ENCODE measurements around the gene CAMK2A. TPM values are rescaled to one million over a fixed set of nuclear protein-coding genes. Genes with fewer than 3 reads are reported as not detected.

Gene CAMK2A
- total RNA-seq, 1 experiment from 2014 or later: not detected

GRCh38 chr5:150190987-150191386 is 98.6 kb downstream of the CAMK2A start:
- CTCF ChIA-PET: interaction anchor here (0.6 kb wide), 1 partner anchor 8 kb away, joined by 3 read pairs; no protein-coding TSS in a partner anchor
- no peak for TF ChIP-seq CTCF (IDR thresholded peaks at IDR 0.05; ENCODE audit: unreplicated experiment)
- intact Hi-C loops (cut with micrococcal nuclease; ENCODE audit: unreplicated experiment): no loop called here
- Mint-ChIP-seq H3K27ac (ENCODE audit: unreplicated experiment) (no peak overlapping the region), H3K4me1 (ENCODE audit: low read depth, unreplicated experiment) (no peaks in the 10 kb centered on the region), H3K9me3 (ENCODE audit: low read depth, unreplicated experiment) (no peaks in the 10 kb centered on the region), H3K4me3 (ENCODE audit: low read depth, unreplicated experiment) (no peak overlapping the region), H3K36me3 (ENCODE audit: insufficient read depth, unreplicated experiment) (no peaks in the 10 kb centered on the region), H3K27me3 (ENCODE audit: unreplicated experiment) (peaks cover 97% of the 10 kb centered on the region)
- DNase-seq: no peak
- no TSS peak for BruUV-seq (replicated peaks)

GRCh38 chr5:150190503-150190979 is 99.0 kb downstream of the CAMK2A start:
- no peaks in the 10 kb centered on the region for H3K9me3 Mint-ChIP-seq (ENCODE audit: low read depth, unreplicated experiment)
- no peaks in the 10 kb centered on the region for H3K36me3 Mint-ChIP-seq (ENCODE audit: insufficient read depth, unreplicated experiment)
- H3K4me3 Mint-ChIP-seq (ENCODE audit: low read depth, unreplicated experiment): no peak overlapping the region
- intact Hi-C loops (cut with micrococcal nuclease; ENCODE audit: unreplicated experiment): no loop called here
- peaks cover 97% of the 10 kb centered on the region for H3K27me3 Mint-ChIP-seq (ENCODE audit: unreplicated experiment)
- no peak for DNase-seq
- H3K4me1 Mint-ChIP-seq (ENCODE audit: low read depth, unreplicated experiment): no peaks in the 10 kb centered on the region
- TF ChIP-seq CTCF (IDR thresholded peaks at IDR 0.05; ENCODE audit: unreplicated experiment): no peak
- no peak overlapping the region for H3K27ac Mint-ChIP-seq (ENCODE audit: unreplicated experiment)
- BruUV-seq (replicated peaks): no TSS peak
- CTCF ChIA-PET: interaction anchor here (0.6 kb wide), 1 partner anchor 9 kb away, joined by 3 read pairs; no protein-coding TSS in a partner anchor

- no peak for TF ChIP-seq CTCF (IDR thresholded peaks at IDR 0.05; ENCODE audit: unreplicated experiment)
- no peaks in the 10 kb centered on the region for H3K4me1 Mint-ChIP-seq (ENCODE audit: low read depth, unreplicated experiment)
These were observed 99.7 kb downstream of the CAMK2A start, which contains the start of gene SLC6A7 for GRCh38 chr5:150189728-150190502. TSS of gene SLC6A7 (plus strand) at chr5:150190062. CDS start at chr5:150190328, 266 bp downstream.

GRCh38 chr5:150189326-150189725 is 100.2 kb downstream of the CAMK2A start:
- CTCF ChIA-PET: no interaction called here
- intact Hi-C loops (cut with micrococcal nuclease; ENCODE audit: unreplicated experiment): no loop called here
- no peak for DNase-seq
- no peak overlapping the region for H3K4me3 Mint-ChIP-seq (ENCODE audit: low read depth, unreplicated experiment)
- H3K27me3 Mint-ChIP-seq (ENCODE audit: unreplicated experiment): peaks cover 99% of the 10 kb centered on the region
- no peaks in the 10 kb centered on the region for H3K36me3 Mint-ChIP-seq (ENCODE audit: insufficient read depth, unreplicated experiment)
- H3K9me3 Mint-ChIP-seq (ENCODE audit: low read depth, unreplicated experiment): no peaks in the 10 kb centered on the region
- no TSS peak for BruUV-seq (replicated peaks)
- H3K27ac Mint-ChIP-seq (ENCODE audit: unreplicated experiment): no peak overlapping the region
- TF ChIP-seq CTCF (IDR thresholded peaks at IDR 0.05; ENCODE audit: unreplicated experiment): no peak
- no peaks in the 10 kb centered on the region for H3K4me1 Mint-ChIP-seq (ENCODE audit: low read depth, unreplicated experiment)

More at GRCh38 chr5:150189728-150190502, 99.7 kb downstream of the CAMK2A start, which contains the start of gene SLC6A7:
- CTCF ChIA-PET: no interaction called here
- BruUV-seq (replicated peaks): no TSS peak
- no peaks in the 10 kb centered on the region for H3K9me3 Mint-ChIP-seq (ENCODE audit: low read depth, unreplicated experiment)
- H3K4me3 Mint-ChIP-seq (ENCODE audit: low read depth, unreplicated experiment): no peak within 1 kb of the TSS
- DNase-seq: no peak
- no peaks in the 10 kb centered on the region for H3K36me3 Mint-ChIP-seq (ENCODE audit: insufficient read depth, unreplicated experiment)
- no peak within 1 kb of the TSS for H3K27ac Mint-ChIP-seq (ENCODE audit: unreplicated experiment)
- peaks cover 97% of the 10 kb centered on the region for H3K27me3 Mint-ChIP-seq (ENCODE audit: unreplicated experiment)
- intact Hi-C loops (cut with micrococcal nuclease; ENCODE audit: unreplicated experiment): no loop called here
